Gastrocnemius medialis (tissue), 4 donors: Measurements from ENCODE around the gene CSRNP3.

Source experiments
- CTCF ChIP-seq, 5 experiments: fragments of 450-650 bp in 3 of 5; fragments of 200-600 bp in 2 of 5; sonication (generic) in 2 of 5; IDR thresholded peaks in 4 of 5; conservative IDR thresholded peaks in 1 of 5; 1 replicate in 4 of 5; 2 replicates in 1 of 5; pipeline ENCODE4 v1.5.1; 2016 to 2019; ENCODE audit warnings: antibody characterized with exemption in 5 of 5, mild to moderate bottlenecking in 3 of 5, moderate library complexity in 3 of 5
- POLR2A ChIP-seq, 2 donors: fragments of 450-650 bp; IDR thresholded peaks; one replicate each; pipeline ENCODE4 v1.6.1; 2017; ENCODE audit warnings: antibody characterized with exemption in 2 of 2, mild to moderate bottlenecking in 2 of 2, moderate library complexity in 2 of 2

DNA sequence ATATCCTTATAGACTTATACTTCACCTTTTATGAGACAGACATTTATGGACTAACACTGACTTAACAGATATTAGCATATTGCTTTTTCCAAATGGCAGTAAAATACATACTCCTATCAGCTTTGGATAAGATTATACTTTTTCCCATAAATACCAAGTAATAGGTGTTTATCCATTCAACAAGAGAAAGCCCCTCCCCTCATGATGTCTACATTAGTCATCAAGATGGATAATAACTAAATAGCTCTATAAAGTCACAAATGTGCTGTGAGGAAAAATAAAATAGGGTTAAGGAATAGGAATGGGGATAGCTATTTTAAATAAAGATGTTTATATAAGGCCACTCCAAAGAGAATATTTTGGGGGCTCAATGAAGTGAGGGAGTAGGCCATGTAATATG, 39.4 kb downstream of the CSRNP3 start:
- TF ChIP-seq POLR2A (IDR thresholded peaks at IDR 0.05) (no peak), CTCF (IDR thresholded peaks at IDR 0.05 in 4 of 5, conservative IDR thresholded peaks at IDR 0.05 in 1 of 5) (no peak)
